Neural progenitor cell (in vitro differentiated cells): ENCODE data around the gene SCFD2. TPM values are rescaled to one million over a fixed set of nuclear protein-coding genes. Genes with fewer than 3 reads are reported as not detected.
"Not testable (repeated sequence)": the region's sequence is repeated elsewhere in the genome, so short reads cannot be mapped to it uniquely, and the experiment has no call there.

Experiments used
- DNase-seq: peaks from one replicate; pipeline ENCODE4 v3.0.0-alpha.2; 2016; ENCODE audit warnings: low spot score
- H2AFZ ChIP-seq: fragments of 200-600 bp; sonication (generic); replicated peaks from 2 replicates; pipeline ENCODE4 v1.6.1; 2016; ENCODE audit warnings: antibody characterized with exemption
- H3F3A ChIP-seq: fragments of 200-600 bp; sonication (generic); 2 replicates; pipeline ENCODE4 v1.6.1; 2016; ENCODE audit warnings: antibody characterized with exemption, low read depth
- H3K27ac ChIP-seq: fragments of 200-600 bp; sonication (generic); 2 replicates; pipeline ENCODE4 v1.5.1; 2016; ENCODE audit warnings: mild to moderate bottlenecking
- H3K27me3 ChIP-seq: fragments of 200-600 bp; sonication (generic); 2 replicates; pipeline ENCODE4 v1.6.1; 2016; ENCODE audit warnings: mild to moderate bottlenecking, moderate library complexity
- H3K36me3 ChIP-seq: fragments of 200-600 bp; sonication (generic); 2 replicates; pipeline ENCODE4 v1.5.1; 2016
- H3K4me1 ChIP-seq: fragments of 200-600 bp; sonication (generic); 2 replicates; pipeline ENCODE4 v1.6.1; 2016; ENCODE audit warnings: mixed run types
- H3K4me2 ChIP-seq: fragments of 200-600 bp; sonication (generic); 2 replicates; pipeline ENCODE4 v1.6.1; 2016
- H3K4me3 ChIP-seq: fragments of 200-600 bp; sonication (generic); 2 replicates; pipeline ENCODE4 v1.5.1; 2016
- H3K79me2 ChIP-seq: fragments of 200-600 bp; sonication (generic); 2 replicates; pipeline ENCODE4 v1.6.1; 2016; ENCODE audit warnings: low read depth
- H3K9ac ChIP-seq: fragments of 200-600 bp; sonication (generic); 2 replicates; pipeline ENCODE4 v1.6.1; 2016
- H3K9me3 ChIP-seq: fragments of 200-600 bp; sonication (generic); 2 replicates; pipeline ENCODE4 v1.5.1; 2016; ENCODE audit warnings: low read depth
- H4K20me1 ChIP-seq: fragments of 200-600 bp; sonication (generic); 2 replicates; pipeline ENCODE4 v1.6.1; 2016; ENCODE audit warnings: low read depth
- H3K27ac Mint-ChIP-seq: 3 replicates; pipeline ENCODE4 v1.8.0; 2021; ENCODE audit warnings: mixed read lengths
- H3K27me3 Mint-ChIP-seq: 2 replicates; pipeline ENCODE4 v1.8.0; 2022; ENCODE audit warnings: low read depth, mild to moderate bottlenecking, inconsistent platforms, moderate library complexity, mixed read lengths; ENCODE audit not compliant: insufficient read depth
- H3K36me3 Mint-ChIP-seq: 3 replicates; pipeline ENCODE4 v1.8.0; 2021; ENCODE audit warnings: mixed read lengths
- H3K4me1 Mint-ChIP-seq: 3 replicates; pipeline ENCODE4 v1.8.0; 2021; ENCODE audit warnings: mixed read lengths
- H3K4me3 Mint-ChIP-seq: 3 replicates; pipeline ENCODE4 v1.8.0; 2021; ENCODE audit warnings: mild to moderate bottlenecking, moderate library complexity, mixed read lengths
- H3K9me3 Mint-ChIP-seq: 3 replicates; pipeline ENCODE4 v1.8.0; 2020; ENCODE audit warnings: mixed read lengths
- CTCF ChIP-seq: fragments of 200-600 bp; sonication (generic); IDR thresholded peaks from 2 replicates; pipeline ENCODE4 v1.5.1; 2017; ENCODE audit warnings: antibody characterized with exemption, mild to moderate bottlenecking
- EZH2 ChIP-seq: fragments of 200-600 bp; sonication (generic); IDR thresholded peaks from 2 replicates; pipeline ENCODE4 v1.6.1; 2017; ENCODE audit warnings: antibody characterized with exemption, mild to moderate bottlenecking, moderate library complexity
- EZH2phosphoT487 ChIP-seq: fragments of 200-600 bp; sonication (generic); IDR thresholded peaks from 2 replicates; pipeline ENCODE4 v1.6.1; 2017; ENCODE audit warnings: antibody characterized with exemption
- total RNA-seq: library from RNA; depleted of rRNA; stranded (reverse); fragments of >200 nt; gene quantifications from 2 replicates; pipeline ENCODE4 v1.2.3, GENCODE V29; 2015; ENCODE audit warnings: low replicate concordance

The SCFD2 gene
- total RNA-seq, 1 donor from 2014 or later = 4.8 TPM

GRCh38 chr4:52836120-52836519, 529.7 kb downstream of the SCFD2 start:
- DNase-seq = no peak
- H3K4me2 ChIP-seq = no peak overlapping the region
- H3K79me2 ChIP-seq = no peaks in the 10 kb centered on the region
- no peak overlapping the region for H2AFZ ChIP-seq
- Mint-ChIP-seq H3K9me3 (no peaks in the 10 kb centered on the region), H3K4me3 (no peak overlapping the region), H3K36me3 (no peaks in the 10 kb centered on the region), H3K27me3 (peaks cover 9% of the 10 kb centered on the region), H3K27ac (no peak overlapping the region), H3K4me1 (peaks cover 31% of the 10 kb centered on the region)
- TF ChIP-seq CTCF = no peak
- TF ChIP-seq EZH2phosphoT487 = no peak
- no peak for TF ChIP-seq EZH2
- no peaks in the 10 kb centered on the region for H3K9me3 ChIP-seq
- H3K9ac ChIP-seq = no peak overlapping the region
- no peak overlapping the region for H3K4me3 ChIP-seq
- H3K27me3 ChIP-seq = no peaks in the 10 kb centered on the region
- H3F3A ChIP-seq = peaks cover 9% of the 10 kb centered on the region
- H3K27ac ChIP-seq = no peak overlapping the region
- no peaks in the 10 kb centered on the region for H4K20me1 ChIP-seq
- no peaks in the 10 kb centered on the region for H3K36me3 ChIP-seq
- H3K4me1 ChIP-seq = peaks cover 29% of the 10 kb centered on the region

GRCh38 chr4:52834641-52835456, 531.0 kb downstream of the SCFD2 start:
- not testable (repeated sequence) for H4K20me1 ChIP-seq, H3K27me3 Mint-ChIP-seq, H3K27me3 ChIP-seq, H3K36me3 ChIP-seq, H3F3A ChIP-seq, H3K36me3 Mint-ChIP-seq, H2AFZ ChIP-seq, H3K4me3 ChIP-seq, H3K9me3 ChIP-seq, H3K9me3 Mint-ChIP-seq, H3K9ac ChIP-seq, DNase-seq, H3K79me2 ChIP-seq, H3K4me3 Mint-ChIP-seq, H3K27ac Mint-ChIP-seq, H3K27ac ChIP-seq
- Histone ChIP-seq H3K4me1 (peaks cover 18% of the 10 kb centered on the region), H3K4me2 (peak overlapping the region; percentile 49)
- H3K4me1 Mint-ChIP-seq = peaks cover 23% of the 10 kb centered on the region

GRCh38 chr4:52833941-52834525, 531.8 kb downstream of the SCFD2 start:
- Mint-ChIP-seq H3K4me1 (peaks cover 17% of the 10 kb centered on the region), H3K9me3 (no peaks in the 10 kb centered on the region), H3K27me3 (peaks cover 8% of the 10 kb centered on the region), H3K27ac (peak overlapping the region; percentile 29), H3K4me3 (no peak overlapping the region), H3K36me3 (no peaks in the 10 kb centered on the region)
- Histone ChIP-seq H3K4me3 (no peak overlapping the region), H3K27ac (no peak overlapping the region), H4K20me1 (no peaks in the 10 kb centered on the region), H3K4me2 (no peak overlapping the region), H3F3A (peaks cover 9% of the 10 kb centered on the region), H3K27me3 (no peaks in the 10 kb centered on the region), H3K9ac (no peak overlapping the region), H3K79me2 (no peaks in the 10 kb centered on the region), H3K9me3 (no peaks in the 10 kb centered on the region), H3K4me1 (peaks cover 13% of the 10 kb centered on the region), H2AFZ (no peak overlapping the region), H3K36me3 (no peaks in the 10 kb centered on the region)
- no peak for TF ChIP-seq EZH2phosphoT487
- no peak for TF ChIP-seq CTCF
- TF ChIP-seq EZH2 = no peak
- DNase-seq = no peak
